HS-5 (cell line): ENCODE results near the gene FADS3.

ENCODE experiments used
- DNase-seq: peaks from one replicate; pipeline ENCODE4 v3.0.0-alpha.2; 2012; ENCODE audit warnings: low read depth

The FADS3 gene, protein sequence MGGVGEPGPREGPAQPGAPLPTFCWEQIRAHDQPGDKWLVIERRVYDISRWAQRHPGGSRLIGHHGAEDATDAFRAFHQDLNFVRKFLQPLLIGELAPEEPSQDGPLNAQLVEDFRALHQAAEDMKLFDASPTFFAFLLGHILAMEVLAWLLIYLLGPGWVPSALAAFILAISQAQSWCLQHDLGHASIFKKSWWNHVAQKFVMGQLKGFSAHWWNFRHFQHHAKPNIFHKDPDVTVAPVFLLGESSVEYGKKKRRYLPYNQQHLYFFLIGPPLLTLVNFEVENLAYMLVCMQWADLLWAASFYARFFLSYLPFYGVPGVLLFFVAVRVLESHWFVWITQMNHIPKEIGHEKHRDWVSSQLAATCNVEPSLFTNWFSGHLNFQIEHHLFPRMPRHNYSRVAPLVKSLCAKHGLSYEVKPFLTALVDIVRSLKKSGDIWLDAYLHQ

DNA sequence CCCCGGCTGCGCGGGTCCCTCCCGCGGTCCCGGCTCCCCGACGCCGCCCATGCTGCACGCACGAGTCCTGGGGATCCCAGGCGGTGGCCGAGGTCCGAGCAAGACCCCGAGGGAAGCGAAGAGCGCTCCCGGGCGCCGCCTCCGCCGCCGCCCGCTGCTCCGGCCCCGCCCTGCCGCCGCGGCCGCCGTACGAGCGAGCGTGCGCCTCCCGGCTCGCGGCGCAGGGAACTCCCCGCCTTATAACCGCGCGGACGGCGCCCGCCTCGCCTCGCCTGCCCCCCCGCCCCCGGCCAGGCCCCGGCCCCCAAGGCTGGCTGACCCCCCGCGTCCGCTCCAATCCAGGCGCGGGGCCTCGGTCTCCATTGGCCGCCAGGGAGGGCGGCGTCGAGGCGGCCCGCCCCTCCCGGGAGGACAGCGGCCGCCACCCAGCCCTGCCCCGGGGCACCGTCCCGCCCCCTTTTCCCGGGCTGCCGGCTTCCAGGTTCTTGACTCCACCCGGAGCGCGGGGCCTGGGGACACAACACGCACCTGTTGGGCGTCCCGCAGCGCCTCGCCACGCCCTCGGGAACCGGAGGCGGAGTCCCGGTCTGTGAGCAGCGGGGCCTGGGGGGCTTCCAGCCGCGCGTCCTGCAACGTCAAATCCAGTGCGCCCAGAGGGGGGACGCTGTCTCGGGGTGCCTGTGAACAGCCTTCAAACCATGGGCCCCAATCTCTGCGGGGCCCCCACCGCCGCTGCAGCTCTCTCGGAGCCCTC, at the start of gene FADS3:
Gene FADS3 (minus strand): TSS at position 215 of the 754 bp plus-strand sequence. CDS start 164 bp downstream, at position 51.
- no peak for DNase-seq

DNA sequence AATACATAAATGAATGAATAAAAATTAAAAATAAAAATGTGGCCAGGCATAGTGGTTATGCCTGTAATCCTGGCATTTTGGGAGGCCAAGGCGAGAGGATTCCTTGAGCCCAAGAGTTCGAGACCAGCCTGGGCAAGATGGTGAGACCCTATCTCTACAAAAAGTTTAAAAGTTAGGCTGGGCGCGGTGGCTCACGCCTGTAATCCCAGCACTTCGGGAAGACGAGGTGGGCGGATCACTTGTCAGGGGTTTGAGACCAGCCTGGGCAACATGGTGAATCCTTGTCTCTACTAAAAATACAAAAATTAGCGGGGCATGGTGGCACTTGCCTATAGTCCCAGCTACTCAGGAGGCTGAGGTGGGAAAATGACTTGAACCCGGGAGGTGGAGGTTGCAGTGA, 49.1 kb upstream of the FADS3 start:
- no peak for DNase-seq

DNA sequence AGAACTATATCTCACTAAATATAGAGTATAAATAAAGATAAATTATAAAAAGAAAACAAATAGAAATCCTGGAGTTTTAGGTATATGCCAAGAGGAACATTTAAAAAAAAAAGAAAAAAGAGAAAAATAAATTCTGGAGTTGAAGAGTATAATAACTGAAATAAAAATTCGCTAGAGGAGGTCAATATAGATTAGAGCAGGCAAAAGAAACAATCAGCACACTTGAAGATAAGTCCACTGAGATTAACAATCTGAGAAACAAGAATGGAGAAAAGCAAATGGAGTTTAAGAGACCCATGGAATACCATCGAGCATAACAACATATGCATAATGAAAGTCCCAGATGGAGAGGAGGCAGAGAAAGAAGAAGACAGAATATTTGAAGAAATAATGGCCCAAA, 44.5 kb upstream of the FADS3 start:
- no peak for DNase-seq

DNA sequence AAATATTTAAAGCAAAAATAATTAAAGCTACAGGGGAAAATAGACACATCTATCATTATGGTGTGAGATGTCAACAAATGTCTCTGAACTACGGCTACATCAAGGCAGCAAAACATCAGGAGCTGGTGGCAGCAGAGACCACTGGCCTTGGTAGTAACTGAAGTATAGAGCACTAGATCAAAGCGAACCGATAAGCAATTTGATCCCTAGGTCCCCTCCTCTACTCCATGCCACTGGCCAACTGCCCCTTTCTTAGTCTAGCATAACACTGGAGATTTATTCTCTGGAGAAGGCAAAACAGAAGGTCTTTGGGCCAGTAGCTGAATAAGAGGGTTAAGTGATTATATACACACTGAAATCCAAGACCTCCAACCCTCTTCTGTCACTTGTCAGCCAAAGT, 39.6 kb upstream of the FADS3 start:
- DNase-seq, result no peak

DNA sequence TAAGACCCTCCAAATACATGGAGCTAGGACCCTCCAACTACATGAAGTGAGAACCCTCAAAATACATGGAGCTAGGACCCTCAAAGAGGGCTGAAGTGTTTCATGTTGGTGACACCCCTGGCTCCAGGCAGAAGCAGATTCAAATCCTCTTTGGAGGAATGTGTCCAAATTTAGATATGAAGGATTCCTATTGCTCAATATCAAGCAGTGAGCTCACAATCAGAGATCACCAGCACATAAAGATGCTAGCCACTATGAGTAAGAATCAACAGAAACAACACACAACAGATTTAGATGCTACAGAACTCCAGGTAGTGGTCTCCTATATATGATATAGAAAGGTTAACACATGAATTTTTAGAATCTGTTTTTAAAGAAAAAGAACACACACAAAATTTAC, 37.3 kb upstream of the FADS3 start:
- no peak for DNase-seq

DNA sequence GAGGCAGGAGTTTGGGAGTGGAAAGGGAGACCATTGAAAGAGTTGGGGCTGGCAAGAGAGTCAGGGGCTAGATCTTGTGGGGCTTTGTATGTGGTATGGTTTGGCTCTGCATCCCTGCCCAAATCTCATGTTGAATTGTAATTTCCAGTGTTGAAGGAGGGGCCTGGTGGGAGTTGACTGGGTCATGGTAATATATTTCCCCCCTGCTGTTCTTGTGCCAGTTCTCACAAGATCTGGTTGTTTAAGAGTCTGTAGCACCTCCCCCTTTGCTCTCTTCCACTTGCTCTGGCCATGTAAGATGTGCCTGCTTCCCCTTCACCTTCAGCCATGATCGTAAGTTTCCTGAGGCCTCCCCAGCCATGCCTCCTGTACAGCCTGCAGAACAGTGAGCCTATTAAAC, 36.2 kb upstream of the FADS3 start:
- DNase-seq, result no peak

DNA sequence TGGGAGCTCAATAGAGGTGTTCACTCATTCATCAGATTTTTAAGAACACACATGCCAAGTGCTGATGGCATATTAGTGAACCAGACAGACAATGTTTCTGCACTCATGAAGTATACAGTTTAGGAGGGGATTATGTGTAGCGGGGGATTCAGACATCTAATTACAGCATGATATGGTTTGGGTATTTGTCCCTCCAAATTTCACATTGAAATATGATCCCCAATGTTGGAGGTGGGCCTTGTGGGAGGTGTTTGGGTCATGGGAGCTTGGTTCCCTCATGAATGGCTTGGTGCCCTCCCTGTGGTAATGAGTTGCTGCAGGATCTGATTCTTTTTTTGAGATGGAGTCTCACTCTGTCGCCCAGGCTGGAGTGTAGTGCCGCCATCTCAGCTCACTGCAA, 34.9 kb upstream of the FADS3 start:
- no peak for DNase-seq

DNA sequence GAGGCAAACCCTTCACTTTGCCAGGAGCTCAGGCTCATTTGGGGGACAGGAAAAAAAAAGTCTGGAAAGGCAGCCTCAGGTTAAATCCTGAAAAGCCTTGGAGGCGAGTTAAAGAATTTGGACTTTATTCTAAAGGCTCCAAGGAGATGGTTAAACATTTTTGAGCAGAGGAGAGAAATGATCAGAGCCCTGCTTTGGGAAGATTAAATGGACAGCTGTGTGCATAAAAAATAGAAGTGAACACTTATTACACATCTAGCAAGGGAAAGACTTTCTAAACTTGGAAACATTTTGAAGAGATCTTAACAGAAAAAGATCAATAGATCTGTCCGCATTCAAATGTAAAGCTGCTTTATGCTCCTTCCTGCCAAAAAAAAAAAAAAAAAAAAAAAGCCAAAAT, 34.4 kb upstream of the FADS3 start:
- no peak for DNase-seq

DNA sequence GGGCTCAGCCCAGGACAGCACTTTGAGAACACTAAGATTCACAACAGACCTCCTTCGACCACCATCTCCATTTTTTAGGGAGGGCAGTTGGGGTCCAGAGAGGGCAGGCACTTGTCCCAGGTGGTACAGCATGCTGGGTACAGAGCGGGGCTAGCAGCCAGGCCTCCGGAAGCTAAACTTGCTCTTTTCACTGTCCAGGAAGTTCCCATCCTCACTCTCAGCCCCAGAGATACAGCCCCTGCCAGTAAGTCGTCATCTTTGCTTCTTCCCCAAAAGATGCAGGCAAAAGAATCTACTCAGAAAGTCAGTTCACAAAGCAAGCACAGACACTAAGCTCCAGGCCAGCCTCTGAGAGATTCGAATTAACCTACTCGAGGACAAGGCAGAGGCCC, 32.7 kb upstream of the FADS3 start:
- DNase-seq, result no peak

DNA sequence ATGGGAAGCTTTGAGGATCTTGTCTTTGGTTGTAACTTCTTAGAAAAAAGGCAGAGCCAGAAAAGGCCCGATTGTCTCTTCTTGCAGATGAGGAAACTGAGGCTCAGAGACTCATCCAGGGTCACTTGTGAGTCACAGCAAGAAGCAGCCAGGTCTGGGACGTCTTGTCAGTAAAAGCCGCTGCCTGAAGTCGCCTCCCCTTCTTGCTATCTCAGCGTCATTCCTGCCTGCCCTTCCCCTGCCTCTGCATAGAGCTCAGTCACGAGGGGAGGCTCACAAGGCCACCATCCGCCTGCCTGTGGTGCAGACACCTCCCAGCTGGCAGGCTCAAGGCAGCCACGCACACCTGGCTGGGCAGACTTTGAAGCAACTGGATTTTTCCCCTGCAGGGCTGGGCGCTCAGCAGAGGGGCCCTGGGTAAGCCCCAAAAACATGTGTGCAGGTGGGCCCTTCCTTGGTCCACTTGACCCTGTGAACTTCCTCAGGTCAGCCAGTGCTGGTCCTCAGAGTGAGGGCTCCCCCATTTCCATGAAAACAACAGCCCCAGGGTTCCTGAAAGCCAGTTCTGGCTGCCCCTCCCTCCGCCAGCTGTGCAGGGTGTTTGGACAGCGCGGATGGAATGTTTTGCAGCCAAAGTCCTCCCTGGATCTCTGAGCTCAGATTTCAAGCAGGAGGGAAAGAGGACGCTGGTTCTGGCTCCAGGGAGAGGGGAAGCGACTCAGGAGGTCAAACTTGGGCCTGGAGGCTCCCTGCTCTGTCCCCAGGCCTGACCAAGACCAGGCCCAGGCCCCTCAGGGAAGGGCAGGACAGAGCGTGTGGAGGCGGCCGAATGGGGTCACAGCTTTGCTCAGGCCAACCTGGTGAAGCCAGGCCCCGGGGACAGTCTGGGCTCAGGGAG, 32.1 kb upstream of the FADS3 start:
- no peak for DNase-seq

DNA sequence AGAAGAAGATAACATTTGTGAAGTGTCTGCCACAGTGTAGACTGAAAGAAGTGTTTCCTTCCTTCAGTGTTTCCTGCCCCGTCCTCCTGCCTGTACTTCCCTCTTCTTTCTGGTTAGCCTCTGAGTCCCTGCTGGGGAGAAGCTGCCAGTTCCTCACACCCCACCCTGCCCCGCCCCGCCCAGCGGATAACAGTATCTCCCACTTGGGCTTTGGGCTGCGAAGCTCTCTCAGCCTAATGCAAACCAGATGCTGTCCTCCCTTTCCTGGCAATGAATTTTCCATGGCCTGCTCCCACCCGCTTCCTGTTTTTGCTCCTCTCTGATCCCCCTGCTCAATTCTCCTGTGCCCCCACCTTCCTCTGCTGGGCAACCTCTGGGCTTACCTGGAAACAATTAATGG, 31.2 kb upstream of the FADS3 start:
- peak; percentile 9 for DNase-seq

DNA sequence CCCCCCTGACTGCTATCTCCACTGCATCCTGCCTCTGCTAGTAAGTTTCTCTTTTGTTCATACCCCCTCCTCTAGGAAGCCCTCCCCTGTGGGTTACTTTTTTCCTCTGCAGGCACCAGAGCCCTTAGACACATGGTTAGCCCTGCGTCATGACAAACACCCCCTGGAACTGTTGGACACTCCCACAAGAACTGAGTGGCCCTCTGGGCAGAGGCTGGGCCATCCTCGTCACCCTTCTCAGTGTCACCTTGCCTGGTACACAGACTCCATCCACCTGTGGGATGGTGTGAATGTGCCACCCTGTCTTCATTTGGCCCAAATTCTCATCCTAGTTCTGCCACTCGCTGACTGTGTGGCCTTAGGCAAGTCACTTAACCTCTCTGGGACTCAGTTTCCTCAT, 30.1 kb upstream of the FADS3 start:
- DNase-seq, result no peak

DNA sequence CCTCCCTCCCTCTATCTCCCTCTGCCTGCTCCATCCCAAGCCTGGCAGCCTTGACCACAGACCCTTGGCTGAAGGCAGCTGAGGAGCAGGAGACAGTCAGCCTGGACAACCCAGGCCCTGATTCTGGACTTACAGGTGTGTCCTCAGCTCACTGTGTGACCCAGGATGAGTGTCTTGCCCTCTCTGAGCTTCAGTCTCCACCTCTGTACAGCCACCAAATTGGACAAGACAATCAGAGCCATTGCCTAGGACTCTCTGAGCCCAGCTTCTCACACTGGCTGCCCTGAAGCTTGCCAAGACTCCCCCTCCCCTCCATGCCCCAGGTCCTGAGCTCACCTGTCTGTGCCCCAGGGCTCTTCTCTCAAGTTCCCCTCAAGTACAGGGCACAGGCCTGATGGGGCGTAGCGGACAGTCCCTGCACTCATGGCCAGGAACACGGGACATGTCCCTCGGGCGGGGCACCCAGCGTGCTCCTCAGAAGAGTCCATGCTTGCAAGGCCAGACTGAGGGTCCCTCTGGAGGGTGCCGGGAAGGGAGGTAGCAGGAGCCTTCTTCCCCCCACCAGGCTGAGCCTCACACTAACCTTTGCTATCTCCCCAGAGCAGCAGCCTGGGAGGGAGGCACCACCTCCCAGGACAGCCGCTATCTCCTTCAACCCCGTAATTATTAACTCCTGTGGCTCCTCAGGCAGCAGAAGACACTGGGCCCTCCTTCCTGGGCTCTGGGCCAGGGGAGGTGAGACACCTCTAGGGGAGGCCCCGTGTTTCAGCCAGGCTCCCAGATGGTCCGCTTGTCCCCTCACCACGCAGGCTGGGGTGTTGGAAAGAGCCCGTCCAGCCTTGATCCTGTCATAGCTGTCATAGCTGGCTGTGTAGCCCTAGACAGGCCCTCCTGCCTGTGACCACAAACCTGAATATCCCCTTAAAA, 28.6 kb upstream of the FADS3 start:
- no peak for DNase-seq

DNA sequence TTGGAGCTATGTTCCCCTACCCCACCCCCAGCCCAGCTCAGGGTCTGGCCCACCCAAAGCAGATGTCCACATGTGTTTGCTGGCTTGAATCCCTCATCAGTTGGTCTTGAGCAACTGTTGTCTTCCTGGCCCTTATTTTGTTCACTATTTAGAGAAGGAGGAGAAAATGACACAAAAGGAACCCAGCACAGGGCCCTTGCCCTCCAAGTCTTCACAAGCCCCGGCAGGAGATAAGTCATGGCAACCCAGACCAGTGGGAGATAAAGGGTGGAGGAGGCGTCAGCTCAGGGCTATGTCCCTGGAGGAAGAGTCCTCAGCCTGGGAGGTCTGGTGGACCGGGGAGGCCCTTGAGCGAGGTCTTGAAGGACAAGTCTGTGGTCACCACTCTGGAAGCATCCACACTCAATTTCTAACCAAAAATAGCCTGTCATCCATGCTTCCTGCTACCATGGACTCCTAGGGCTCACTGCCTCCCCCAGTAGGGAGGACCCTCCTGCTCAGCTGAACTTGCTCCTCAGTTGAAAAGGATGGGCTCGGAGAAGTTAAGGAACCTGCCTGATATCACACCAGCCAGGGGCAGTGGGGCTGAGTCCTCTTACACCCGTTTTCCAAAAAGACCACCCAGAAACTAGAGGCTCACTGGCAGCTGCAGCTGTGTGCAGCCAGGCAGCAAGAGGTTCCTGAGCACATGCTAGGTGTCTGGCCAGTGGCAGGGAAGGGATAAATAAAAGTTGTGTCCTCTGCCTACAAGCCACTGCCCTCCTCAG, 27.8 kb upstream of the FADS3 start:
- DNase-seq, result no peak

DNA sequence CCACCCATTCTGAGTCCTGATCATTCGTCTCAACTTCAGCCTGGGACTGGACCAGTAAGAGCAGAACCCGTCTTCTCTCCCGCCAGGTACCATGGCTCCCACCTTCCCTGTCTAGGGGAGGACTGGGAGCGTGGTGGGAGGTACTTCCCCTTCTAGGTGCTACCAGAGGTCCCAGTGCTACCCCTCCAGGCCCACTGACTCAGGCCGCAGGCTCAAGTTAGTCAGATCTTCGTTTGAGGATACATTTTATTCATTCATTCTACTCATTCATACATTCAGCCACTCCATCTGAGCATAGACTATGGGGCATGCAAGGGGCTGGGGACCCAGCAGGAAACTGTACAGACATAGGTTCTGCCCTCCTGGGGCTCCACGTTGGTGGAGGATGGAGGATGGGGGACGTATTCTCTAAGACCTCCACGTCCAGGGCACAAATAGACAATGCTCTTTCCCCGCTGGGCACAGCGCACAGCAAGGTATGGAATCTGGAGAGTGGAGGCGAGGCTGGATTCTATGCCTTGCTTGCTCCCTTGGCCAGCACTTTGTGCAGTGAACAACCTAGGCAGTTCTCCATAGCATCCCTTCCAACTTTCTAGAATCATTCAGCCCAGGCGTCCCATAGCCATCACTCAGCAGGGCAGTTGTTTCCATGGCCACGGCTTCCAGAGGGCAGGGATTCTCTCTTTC, 27.0 kb upstream of the FADS3 start:
- DNase-seq, result no peak

DNA sequence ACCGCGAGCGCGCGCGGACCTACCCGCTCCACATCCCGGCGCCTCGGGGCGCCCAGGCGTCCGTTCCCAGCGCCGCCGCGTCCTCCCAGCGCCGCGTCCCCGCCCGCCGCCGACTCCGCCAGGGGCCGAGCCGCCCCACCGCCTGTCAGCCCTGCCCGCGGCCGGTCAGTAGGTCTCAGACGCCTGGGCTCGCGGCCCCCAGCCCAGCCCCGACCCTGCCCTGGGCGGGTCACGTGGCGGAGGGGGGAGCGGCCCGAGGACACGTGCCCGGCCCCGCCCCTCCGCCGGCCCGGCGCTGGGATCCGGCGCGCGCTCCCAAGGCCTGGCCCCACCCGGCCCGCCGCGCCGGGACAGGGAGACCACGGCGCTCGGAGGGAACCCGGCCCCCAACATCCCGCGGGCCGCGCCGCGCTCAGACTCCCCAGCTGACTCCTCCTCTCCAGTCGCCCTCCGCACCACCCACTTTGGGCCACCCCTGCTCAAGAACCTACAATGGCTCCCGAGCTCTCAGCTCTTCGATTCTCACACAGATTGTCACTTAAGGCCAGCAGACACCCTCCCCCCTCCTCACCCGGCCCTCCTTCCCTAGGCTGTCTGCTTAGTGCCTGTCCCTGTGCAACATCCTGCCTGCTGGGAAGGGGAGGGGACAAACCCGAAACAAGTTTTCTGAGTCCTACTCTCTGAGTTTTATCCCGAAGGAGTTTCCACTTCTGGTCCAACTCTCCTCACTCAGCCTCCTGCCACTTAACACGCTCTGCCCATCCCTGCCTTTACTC, 26.2 kb upstream of the FADS3 start, which contains the start of gene RAB3IL1:
Gene RAB3IL1 (minus strand): TSS at position 233 of the 776 bp plus-strand sequence. CDS start 199 bp downstream, at position 34.
- peak; percentile 5 for DNase-seq

DNA sequence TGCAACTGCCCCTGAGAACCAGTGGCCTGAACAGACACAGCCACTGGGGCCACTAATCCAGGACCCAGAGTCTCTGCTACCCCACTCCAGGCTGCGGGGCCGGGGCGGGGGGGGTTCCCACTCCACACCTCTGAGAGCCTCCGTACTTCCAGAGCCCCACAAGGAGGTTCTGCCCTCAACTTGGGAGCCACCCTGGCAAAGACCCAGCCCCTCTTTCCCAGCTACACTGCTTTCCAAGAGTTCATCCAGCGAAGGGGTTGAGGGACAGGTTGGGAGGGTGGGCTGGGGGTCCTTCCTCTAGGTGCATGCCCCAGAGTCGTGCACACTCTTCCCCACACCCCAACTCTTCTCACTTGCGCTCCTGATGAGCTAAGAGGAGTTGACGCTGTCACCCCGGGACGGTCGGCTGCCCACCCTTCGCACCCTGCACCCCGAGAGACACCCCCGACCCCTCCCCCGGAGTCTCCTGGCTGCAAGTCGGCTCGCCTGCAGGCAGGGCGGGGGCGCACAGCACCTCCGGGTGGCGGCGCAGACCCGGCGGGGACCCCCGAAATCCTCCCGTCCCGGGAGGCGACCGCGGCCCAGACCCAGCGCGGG, 25.5 kb upstream of the FADS3 start:
- DNase-seq, result no peak

DNA sequence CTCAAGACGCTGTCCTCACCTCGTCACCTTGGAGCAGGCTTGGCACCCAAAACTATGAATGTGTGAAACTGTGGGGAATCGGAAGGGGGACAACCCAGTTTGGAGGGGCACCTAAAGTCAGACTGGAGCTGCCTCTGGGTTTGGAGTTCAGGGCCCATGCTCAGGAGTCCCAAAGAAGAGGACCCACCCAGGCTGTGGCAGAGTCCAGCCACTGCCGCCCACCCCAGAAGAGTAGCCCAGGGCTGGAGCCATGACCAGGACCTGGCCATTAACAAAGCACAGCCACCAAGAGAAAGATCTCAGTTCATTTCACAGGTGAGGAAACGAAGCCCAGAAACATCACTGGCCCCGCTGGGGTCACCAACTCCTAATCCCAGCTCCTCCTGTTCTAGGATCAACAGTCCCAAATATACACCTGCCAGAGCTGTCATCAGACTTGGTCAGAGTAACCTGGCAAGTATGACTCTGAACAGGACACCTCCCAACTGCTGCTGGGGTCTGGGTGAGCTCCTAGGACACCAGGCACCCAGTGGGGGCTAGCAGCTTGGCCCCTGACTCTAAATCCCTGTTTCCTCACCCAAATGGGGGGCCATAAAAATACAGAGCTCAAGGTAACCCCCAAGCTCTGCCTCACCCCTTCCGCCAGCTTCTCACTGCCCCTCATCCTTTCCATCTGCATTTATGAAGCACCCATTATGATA, 23.3 kb upstream of the FADS3 start:
- no peak for DNase-seq
